Fibroblast of gingiva (primary cell): ENCODE data around the gene TTC6.

ENCODE experiments used
- DNase-seq: peaks from one replicate; pipeline ENCODE4 v3.0.0-alpha.2; 2011; ENCODE audit warnings: low read depth

The TTC6 gene

DNA sequence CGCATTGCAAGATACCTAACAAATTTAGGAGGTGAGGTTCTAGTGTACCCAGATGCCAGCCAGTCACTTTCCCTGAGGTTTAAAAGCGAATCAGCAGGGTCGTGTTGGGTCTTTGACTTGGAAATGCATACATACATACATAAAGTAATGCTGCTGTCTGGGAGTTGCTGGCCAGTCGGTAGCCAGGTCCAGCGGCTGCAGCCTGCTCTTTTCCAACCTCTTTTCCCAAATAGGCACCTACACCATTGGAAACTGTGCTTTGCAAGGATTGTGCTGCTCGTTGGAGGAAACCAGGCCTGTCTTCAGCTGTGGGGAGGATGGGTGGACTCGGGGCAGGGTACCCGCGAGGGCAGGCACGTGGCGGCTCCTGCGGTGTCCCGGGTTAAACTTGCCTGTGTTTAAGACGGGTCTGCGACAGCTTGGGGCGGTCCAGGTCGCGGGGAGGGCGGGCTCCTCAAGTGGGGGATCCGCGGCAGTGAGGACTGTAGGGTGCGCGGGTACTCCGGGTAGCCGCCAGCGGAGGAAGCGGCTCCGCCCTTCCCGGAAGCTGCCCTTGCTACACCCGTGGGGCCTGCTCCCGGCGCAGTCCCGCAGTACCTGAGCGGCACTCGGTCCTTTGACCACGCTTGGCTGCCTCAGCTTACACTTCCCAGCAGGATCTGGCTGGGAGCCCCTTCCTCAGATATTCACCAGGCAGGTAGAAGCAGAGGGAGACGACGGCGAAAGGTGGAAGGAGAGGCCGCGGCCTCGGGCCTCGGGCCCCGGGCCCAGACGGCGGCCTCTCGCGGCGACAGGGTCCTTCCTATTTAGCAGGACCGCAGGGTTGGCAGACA is 2.7 kb downstream of the TTC6 start:
- DNase-seq = no peak

DNA sequence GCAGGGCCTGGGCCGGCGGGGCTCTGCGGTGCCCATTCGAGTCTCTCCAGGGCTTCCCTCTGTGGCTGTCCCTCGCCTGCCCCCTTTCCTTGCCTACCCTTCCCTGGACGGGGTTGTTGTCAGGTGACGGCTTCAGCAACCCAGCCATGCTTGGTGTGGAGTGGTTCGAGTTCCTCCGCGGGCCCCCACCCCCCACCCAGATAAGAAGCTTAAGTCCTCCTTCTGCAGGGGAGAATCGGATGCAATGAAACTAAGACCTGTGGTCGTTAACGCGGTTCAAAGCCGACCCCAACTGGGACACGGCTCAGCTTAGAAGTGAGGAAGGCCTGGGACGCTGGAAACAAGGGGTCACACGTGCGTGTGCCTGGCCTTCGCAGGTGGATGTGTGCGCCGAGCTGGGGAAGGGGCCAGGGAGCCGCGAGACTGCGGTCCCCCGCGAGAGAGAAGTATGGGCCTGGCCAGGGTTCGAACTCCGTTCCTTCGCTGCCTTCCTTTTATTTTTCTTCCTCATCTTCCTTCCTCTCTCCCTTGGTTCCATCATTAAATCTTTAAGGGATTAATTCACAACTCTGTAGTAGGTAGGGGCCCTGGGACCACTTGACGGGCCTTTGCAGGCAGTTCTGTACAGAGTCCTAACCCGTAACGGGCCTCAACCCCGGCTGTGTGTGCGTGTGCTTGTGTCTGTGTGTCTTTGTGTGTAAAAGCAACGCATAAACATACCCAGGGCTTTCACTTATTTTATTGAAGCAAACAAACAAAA is 3.5 kb downstream of the TTC6 start:
- DNase-seq = no peak

DNA sequence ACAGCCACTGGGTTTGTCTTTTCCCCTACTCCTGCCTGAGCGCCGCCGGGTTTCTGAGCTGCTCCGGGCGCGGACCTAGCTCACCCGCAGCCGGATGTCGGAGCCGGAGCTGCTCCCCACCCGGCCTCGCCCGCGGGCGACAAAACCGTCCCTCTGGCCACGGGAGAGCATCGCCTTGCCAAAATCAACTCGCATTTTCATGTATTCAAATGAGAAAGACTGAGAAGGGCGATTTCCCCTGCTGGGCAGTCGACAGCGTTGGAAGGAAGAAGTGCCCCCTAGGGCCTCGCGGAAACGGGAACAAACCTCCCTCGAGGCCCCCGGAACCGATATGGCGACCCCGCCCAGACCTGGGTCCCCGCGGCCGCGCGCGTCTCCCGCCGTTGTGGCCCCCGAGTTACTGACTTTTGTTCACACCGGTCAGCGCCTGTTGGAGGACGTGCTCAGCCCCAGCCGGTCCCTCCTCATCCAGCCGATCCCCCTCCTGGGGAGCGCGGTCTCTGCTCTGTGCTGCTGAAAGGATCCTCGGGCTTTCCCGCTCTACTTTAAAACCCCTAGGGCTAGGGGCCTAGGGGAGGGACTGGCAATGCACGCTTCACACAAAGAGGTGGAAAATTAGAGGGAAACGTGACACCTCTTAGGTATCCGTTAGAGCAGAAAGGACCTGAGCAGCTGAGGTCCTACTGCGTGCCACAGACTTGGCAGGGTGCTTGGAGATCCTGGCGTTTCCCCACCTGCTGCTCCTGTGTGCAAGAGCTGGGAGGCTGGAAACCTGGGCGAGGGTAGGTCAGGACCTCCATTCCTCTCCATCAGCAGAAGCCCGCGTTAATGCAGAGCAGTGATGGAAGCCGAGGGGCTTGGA is 4.3 kb downstream of the TTC6 start:
- no peak for DNase-seq

DNA sequence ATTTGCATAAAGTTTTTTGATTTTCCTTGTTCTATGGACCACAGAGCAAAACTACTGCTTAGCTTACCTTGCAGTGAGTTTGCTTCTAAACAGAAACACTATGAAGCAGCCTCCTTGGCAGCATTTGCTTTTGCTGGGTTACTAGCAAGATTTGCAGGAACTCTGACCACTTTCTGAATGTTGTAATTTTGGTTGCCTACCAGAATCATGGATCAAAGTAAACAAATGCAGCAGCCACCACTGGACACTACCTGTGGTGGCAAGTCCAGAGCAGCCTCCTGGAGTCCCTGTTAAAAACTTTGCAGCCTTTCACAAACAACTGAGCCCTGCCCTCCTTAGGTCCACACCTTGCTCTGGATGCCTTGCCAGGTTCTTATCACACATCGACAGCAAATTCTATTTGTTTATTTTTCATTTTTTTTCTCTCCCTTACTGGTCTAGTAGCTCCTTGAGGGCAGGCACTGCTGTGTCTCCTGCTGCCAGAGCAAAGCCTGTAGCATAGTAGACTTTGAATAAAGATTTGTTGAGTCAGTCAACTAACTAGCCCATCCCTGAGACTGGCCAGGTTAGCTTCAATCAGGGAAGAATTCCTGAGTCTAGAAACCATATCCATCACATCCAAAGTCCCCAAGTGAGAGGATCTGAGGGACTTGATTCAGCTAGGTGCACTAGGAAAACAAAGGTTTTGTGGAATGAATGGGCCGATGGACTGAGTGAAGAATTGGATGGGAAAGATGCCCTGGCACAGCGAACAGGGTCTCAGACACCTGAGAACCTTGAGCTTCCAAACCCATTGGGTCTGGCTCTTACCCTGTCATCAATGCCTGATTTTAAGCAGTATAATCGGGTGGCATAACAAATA is 5.7 kb downstream of the TTC6 start:
- no peak for DNase-seq

DNA sequence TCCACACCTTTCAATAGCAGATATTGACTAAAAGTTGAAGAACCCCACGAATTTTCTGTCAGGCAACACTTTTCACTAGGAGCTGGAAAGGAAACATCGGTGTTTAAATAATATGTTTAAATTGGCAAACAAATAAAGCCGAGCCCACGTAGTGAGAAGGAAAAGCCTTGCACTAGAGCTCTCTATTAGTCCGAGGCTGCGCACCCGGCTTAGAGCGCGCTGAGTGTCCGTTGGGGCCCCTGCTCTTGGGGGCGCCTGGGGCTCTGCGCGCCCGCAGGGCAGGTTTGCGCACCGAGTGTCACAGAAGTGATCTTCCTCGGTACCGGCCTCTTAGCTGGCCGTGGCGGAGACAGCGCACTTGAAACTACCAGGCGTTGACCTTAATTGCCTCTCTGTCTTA is 6.4 kb downstream of the TTC6 start:
- DNase-seq = no peak

DNA sequence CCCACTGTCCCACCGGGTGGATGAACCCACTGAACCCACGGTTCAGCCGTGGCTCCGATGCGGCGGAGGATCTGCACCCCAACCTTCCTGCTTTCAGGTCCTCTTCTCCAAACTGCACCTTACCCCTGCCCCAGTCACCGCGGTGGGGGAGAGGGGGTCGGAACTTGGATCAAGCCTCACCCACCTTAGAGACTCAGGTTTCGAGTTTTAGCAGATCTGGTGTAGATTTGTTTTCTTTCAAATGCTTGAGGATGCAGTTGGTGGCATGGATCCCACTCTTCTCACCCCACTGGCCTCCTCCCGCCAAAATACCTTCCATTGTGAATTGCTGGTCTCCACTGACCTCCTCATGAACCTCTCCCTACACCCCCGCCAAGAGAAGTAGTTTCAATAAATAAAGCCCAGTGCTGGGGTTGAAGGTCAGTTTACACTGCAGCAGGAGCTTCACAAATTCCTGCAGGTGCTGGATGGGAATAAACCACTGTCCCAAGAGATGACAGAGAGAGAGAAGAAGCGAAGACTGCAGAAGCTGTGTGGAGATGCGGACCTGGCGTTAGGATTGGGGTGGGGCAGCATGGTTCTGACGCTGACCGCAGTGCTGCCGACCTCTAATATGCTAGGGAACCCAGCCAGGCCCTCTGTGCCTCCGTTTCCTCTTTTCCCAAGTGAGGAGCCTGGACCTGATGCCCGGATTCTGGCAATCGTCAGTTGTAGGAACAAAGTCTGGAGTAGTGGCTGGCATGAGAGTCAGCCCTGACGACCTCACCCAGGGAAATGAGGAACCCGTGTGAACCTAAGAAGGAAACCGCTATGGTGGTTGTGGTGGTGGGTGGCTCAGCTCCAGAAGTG is 7.4 kb downstream of the TTC6 start:
- DNase-seq = no peak

DNA sequence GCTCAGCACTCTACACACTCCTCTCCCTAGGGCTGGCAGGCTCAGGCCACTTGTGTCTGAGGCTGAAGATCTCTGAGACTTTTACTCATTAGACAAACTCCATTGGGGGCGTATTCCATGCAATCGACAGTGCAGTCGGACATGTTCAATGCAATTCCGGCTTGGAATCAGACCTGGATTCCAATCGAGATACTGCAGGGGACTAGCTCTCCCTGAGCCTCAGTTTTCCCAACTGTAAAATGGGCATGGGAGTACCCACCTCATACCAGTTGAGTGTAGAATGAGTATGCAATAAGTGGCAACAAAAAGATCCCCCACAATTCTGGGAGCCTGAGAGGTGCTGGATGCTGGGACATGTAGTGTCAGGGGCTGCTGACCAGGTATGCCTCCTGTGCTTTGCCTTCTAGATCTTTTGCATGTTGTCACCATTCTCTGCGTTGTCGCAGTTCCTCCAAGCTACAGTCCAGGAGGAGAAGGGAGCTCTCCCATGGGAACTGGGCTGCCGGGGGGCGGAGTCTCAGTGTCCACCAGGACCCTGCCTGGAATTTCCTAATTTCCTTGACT is 8.3 kb downstream of the TTC6 start:
- no peak for DNase-seq

DNA sequence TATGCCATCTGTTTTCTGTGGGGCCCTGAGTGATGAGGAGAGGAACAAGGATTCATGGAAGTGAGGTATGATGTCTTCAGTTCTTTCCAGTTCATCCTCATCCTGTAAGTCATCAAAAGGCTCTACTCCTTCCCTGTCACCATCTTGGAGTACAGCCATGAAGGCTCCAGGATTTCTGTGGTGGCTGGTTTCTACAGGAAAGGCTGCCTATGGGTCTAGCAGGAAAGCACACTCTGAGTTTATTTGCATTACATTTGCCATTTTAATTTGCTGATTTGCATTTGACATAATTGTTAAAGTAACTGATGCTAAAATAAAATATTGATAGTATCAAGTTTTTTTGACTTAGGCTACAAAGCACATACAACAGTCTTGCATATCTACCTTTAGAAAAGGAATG is 11.2 kb downstream of the TTC6 start:
- DNase-seq = no peak

DNA sequence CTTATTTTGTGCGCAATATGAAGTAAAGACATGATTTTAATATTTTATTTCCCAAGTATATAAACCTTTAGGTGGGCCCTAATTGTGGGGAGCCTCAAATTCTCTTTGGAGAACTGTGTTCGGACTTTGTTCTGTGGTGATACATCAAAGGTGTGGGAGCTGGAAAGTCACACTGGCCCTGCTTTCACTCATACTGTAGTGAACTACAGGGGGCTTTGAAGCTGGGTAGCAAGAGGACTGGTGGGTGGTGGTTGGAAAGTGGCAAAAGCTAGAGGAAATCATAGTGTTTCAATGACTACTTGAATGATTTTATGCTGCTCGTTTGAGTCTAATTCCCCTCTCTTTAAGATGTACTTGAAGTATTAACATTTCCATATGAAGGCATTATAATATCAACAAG is 13.2 kb downstream of the TTC6 start:
- DNase-seq = no peak

DNA sequence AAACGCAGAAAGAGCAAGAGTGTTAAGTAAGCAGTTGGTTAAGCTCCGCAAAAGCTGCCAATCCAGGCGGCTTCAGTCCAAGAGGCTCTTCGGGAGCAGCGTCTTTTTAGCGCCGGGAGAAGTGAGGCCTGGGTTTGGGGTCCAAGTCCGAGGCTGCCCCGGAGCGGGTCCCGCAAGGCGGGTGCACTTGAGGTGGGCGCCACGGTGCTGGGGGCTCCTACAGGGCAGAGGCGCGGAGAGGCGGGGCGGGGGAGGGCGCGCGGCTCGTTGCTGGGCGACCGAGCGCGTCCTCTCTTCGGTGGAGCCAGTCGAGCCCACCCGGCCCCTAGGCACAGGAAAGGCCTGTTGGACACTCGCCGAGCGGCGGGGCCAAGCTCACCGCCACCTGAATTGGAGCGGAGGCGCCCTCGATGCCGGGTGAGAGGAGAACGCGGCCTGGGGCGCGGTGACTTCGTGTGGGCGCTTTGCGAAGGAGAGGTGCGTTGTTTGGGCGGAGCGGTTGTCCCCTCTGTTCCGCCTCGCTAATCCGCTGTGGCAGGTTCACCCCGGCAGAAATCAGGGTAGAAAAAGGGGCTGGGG is 15.6 kb downstream of the TTC6 start:
- DNase-seq = no peak

DNA sequence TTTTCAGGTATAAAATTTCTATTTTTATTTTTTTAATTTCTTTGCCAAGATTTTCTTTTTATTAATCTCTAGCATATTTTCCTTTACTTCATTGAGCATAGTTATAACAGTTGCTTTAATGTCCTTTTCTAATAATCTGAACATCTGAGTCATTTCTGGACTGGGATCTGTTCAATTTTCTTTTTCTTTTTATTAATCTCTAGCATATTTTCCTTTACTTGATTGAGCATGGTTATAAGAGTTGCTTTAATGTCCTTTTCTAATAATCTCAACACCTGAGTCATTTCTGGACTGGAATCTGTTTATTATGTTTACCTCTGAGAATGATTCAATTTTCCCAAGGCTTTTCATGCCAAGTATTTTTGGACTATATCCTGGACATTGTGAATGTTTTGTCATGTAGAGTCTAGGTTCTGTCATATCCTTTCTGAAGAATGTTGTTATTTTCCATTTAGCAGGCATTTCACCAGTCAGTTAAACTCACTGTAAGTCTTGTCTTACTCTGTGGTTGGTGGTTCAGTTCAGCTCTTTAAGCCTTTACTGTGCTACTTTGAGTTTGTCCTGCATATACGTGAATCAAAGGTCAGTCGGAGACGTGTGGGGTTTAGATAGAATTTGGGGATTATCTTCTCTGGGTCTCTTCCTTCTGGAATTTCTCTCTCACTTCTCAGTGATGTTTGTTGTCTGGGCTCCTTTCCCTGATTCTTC is 20.3 kb downstream of the TTC6 start:
- no peak for DNase-seq

DNA sequence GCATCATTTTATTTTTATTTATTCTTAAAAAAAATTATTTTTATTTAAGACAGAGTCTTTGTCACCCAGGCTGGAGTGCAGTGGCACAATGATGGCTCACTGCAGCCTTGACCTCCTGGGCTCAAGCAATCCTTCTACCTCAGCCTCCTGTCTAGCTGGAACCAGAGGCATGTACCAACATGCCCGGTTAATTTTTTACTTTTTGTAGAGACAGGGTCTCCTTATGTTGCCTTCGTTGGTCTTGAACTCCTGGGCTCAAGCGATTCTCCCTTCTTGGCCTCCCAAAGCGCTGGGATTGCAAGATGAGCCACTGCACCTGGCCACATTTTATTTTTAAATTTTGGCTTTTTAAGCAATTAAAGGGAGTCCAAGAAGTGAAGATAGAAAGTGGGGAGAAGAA is 21.4 kb downstream of the TTC6 start:
- DNase-seq = no peak

DNA sequence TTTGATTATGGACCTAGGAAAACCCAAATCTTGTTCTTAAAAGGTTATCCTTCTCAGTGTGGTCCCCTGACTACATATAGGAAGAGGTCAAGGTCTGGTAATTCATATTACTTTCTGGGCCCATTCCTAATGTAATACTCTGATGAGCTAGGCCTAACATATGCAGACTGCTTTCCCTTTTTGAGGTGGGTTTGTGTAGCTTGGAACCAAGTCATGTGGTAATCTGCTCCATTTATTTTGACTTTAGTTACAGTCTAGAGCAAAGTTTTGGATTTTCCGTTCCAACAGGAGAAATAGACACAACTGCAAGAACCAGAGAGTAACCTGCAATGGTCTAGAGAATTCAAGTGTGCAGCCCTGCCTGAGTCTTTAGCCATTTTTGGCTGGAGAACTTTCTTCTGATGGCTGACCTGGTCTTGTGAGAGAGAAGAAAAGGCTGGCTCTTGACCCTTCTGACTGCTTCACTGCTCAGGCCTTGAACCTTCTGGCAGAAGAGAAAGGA is 22.5 kb downstream of the TTC6 start:
- no peak for DNase-seq

DNA sequence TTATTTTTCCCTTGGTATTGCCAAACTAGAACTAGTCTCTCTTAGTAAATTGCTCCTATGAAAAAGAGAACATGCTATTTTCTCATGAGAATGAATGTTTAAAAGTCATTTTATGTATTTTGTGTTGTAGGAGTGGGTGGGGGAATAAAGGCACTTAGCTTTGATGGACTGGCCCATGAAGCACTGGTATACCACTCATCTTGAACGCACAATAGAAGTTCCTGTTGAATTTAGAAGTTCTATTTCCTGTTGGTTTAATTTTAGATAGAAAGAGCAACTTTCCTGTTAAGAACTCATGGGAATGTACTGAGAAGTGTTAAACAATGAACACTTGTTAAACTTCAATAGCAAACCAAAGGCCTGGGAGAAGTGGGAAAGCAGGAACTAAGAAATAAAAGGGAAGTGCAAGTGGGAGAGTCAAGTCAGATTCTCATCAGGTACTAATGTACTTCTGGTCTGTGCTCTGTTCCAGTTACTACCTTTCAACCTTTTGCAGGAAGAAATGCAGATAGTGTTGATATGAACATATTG is 23.1 kb downstream of the TTC6 start:
- no peak for DNase-seq

DNA sequence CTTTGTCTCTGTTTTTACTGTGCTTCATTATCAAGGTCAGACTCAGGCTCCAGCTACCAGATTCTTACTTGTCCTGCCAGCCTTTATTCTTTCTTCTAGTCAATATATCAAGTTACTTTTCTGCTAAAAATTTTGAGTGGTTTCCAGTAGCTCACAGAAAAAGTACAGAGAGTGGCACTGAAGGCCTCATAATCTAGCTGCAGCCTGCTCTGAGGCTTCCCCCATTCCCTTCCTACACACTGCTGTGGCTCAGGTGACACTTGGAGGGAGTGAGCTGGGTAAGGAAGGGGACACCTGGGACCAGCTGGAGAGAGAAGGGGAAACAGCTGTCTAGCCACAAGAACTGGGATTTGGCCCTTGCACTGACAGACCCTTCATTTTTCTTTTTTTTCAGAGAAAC is 25.4 kb downstream of the TTC6 start:
- DNase-seq = no peak

DNA sequence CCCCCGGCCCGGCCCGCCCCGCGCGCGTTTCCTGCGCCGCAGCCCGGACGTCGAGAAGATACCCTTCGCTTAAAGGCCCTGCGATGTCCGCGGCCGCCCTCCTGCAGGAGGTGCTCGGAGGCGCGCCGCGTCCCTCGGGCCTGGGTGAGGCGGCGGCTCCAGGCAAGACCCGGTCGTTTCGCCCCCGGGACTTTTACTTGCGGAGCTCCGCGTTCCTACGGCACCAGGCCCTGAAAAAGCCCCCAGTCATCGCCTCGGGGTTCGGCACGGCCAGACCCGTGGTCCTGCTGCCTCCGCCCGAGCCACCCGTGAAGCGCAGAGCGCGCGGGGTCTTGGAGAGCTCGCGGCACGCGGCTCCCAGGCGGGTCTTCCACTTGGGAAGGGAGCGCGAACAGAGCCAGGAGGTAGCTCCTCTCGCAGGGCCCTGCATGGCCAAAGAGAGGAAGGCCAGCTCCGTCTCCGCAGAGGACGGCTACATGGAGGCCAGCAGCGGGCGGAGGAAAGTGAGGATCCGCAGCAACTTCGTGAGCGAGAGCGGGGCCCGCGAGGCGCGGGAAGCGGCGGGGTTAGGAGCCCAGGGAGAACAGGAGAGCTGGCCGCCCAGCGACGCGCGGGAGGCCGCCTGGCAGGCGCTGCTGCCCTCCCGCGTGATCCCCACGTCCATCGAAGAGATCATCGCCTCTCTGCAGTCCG is 26.9 kb downstream of the TTC6 start:
- peak; percentile 11 for DNase-seq

DNA sequence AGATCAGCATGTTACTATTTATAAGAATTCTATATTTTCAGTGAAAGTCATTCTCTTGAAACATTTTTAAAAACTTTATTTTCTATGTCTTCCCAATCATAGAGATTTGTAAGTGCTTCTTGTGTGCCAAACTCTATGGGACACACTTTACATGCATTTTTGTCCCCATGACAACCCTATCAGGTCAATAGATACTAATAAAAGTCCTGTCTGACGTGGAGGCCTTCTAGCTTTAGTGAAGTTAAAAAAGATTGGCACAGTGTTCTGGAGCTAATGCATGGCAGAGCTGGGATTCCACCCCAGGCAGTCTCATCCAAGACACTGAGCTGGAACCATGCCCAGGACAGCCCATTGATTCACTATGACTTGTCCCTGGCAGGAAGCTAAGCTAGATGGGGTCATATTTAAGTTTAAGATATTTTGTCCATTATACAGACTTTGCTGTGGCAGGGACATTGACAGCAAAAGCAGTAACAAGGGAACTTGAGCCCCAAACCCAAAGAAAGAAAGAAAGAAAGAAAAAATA is 28.1 kb downstream of the TTC6 start:
- DNase-seq = peak; percentile 84

DNA sequence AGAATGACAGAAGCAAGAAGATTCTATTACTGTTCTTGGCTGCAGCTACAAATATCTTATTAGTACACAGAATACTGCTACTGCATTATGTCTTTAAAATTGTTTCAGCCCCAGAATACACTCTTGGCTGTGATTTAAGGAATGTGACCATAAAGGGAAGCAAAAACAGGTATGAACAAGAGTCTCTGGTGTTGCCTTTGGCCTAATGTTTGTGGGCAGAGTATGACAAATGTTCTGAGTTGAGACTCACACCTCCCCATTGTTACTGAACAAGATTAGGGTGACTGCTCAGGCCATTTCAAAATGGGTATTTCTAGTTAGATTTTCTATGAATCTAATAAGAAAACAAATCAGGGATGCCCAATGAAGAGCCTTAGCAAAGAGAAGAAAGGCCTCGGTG is 28.5 kb downstream of the TTC6 start:
- DNase-seq = no peak
